ENCODE measurements around the gene FITM1. TPM values are rescaled to one million over a fixed set of nuclear protein-coding genes. Genes with fewer than 3 reads are reported as not detected.

Gene FITM1
- polyA plus RNA-seq, 1 donor from 2014 or later: 0.88 TPM

- H3K4me2 ChIP-seq (ENCODE audit: low read length): no peak overlapping the region
- TF ChIP-seq RAD21 (conservative IDR thresholded peaks at IDR 0.05) (no peak), EZH2 (IDR thresholded peaks at IDR 0.05; ENCODE audit: borderline replicate concordance, insufficient read depth, low read length, poor library complexity, severe bottlenecking) (no peak)
- no peaks in the 10 kb centered on the region for H3F3A ChIP-seq (ENCODE audit: insufficient read depth, low read length, poor library complexity, severe bottlenecking)
- no peak overlapping the region for H3K4me3 ChIP-seq (ENCODE audit: low read length)
- no peaks in the 10 kb centered on the region for H3K9me3 ChIP-seq (ENCODE audit: low read length)
- no peaks in the 10 kb centered on the region for H3K9me2 ChIP-seq (ENCODE audit: insufficient read depth, low read length)
- no peaks in the 10 kb centered on the region for H3K79me2 ChIP-seq (replicated peaks; ENCODE audit: insufficient read depth, low read length)
- no peak overlapping the region for H2AFZ ChIP-seq (ENCODE audit: low read depth, low read length)
- no peaks in the 10 kb centered on the region for H3K36me3 ChIP-seq (ENCODE audit: insufficient read depth, low read length)
- no peaks in the 10 kb centered on the region for H4K20me1 ChIP-seq (ENCODE audit: insufficient read depth)
- no peak overlapping the region for H3K9ac ChIP-seq (ENCODE audit: low read length)
- no peak overlapping the region for H3K27ac ChIP-seq (ENCODE audit: low read length)
- peaks cover 16% of the 10 kb centered on the region for H3K27me3 ChIP-seq (ENCODE audit: insufficient read depth, low read depth, low read length)
Measured at GRCh38 chr14:24092505-24093206, 37.8 kb upstream of the FITM1 start.

- H3K9ac ChIP-seq (ENCODE audit: low read length): no peak overlapping the region
- H3K4me3 ChIP-seq (ENCODE audit: low read length): peak overlapping the region; percentile 73
- TF ChIP-seq TAF1 (IDR thresholded peaks at IDR 0.05; ENCODE audit: low read depth): no peak
- TF ChIP-seq CTCF (IDR thresholded peaks at IDR 0.05; ENCODE audit: poor library complexity, severe bottlenecking): no peak
- TF ChIP-seq RAD21 (conservative IDR thresholded peaks at IDR 0.05): no peak
- TF ChIP-seq REST (IDR thresholded peaks at IDR 0.05; ENCODE audit: borderline replicate concordance): no peak
- TF ChIP-seq EZH2 (IDR thresholded peaks at IDR 0.05; ENCODE audit: borderline replicate concordance, insufficient read depth, low read length, poor library complexity, severe bottlenecking): no peak
- no peak for TF ChIP-seq MXI1 (conservative IDR thresholded peaks at IDR 0.05; ENCODE audit: poor library complexity, severe bottlenecking)
- TF ChIP-seq POLR2AphosphoS5 (IDR thresholded peaks at IDR 0.05): no peak
- no peak for TF ChIP-seq SMC3 (conservative IDR thresholded peaks at IDR 0.05; ENCODE audit: poor library complexity)
- TF ChIP-seq EP300 (conservative IDR thresholded peaks at IDR 0.05; ENCODE audit: poor library complexity, severe bottlenecking): no peak
- no peaks in the 10 kb centered on the region for H3F3A ChIP-seq (ENCODE audit: insufficient read depth, low read length, poor library complexity, severe bottlenecking)
- no peaks in the 10 kb centered on the region for H3K79me2 ChIP-seq (replicated peaks; ENCODE audit: insufficient read depth, low read length)
- peaks cover 16% of the 10 kb centered on the region for H3K27me3 ChIP-seq (ENCODE audit: insufficient read depth, low read depth, low read length)
- no peaks in the 10 kb centered on the region for H3K9me3 ChIP-seq (ENCODE audit: low read length)
- no peak overlapping the region for H2AFZ ChIP-seq (ENCODE audit: low read depth, low read length)
- H3K36me3 ChIP-seq (ENCODE audit: insufficient read depth, low read length): no peaks in the 10 kb centered on the region
- H3K27ac ChIP-seq (ENCODE audit: low read length): no peak overlapping the region
- H3K9me2 ChIP-seq (ENCODE audit: insufficient read depth, low read length): no peaks in the 10 kb centered on the region
- H3K4me2 ChIP-seq (ENCODE audit: low read length): no peak overlapping the region
- H4K20me1 ChIP-seq (ENCODE audit: insufficient read depth): no peaks in the 10 kb centered on the region
Measured at GRCh38 chr14:24093207-24093900, 37.1 kb upstream of the FITM1 start.

Data from neural cell (in vitro differentiated cells).